SKM-1 treated with dmso at 0.1 percent for 144 hours (cell line): ENCODE measurements around the gene SLC25A29.

Source experiments
- DNase-seq: peaks from one replicate; lab custom pipeline; 2025; ENCODE audit not compliant: unreplicated experiment; lab: John Stamatoyannopoulos, UW

Gene SLC25A29

DNA sequence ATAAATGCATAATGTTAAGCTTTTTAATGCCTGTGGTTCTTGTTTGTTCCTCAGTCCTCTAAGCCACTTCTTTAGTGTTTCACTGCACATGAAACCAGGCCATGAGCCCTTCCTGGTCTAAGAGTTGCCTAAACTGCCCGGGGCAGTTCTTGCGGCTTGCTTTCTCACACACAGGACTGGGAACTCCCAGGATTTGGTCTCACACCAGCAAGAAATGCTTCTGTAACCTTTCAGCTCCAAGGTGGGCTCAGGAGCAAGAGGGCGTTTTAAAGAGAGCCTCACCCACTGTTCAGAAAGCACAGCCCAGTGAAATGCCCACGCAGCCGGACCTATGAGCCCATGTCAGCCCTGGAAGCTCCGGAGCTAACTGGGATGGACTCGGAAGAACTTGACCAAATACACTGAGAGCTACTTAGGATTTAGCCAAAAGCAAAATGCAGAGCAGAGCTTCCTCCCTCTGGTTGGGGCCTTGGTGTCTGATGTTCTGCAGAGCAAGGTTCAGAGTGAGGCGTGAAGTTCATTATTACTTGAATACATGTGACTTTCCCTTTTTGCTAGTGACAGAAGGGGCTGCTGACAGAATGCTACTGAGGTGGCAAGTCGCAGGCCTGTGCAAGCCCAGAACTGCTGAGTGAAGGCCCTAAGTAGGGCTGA, 23.4 kb downstream of the SLC25A29 start:
- DNase-seq, result no peak

GRCh38 chr14:100282083-100282350, 24.2 kb downstream of the SLC25A29 start:
- no peak for DNase-seq

DNA sequence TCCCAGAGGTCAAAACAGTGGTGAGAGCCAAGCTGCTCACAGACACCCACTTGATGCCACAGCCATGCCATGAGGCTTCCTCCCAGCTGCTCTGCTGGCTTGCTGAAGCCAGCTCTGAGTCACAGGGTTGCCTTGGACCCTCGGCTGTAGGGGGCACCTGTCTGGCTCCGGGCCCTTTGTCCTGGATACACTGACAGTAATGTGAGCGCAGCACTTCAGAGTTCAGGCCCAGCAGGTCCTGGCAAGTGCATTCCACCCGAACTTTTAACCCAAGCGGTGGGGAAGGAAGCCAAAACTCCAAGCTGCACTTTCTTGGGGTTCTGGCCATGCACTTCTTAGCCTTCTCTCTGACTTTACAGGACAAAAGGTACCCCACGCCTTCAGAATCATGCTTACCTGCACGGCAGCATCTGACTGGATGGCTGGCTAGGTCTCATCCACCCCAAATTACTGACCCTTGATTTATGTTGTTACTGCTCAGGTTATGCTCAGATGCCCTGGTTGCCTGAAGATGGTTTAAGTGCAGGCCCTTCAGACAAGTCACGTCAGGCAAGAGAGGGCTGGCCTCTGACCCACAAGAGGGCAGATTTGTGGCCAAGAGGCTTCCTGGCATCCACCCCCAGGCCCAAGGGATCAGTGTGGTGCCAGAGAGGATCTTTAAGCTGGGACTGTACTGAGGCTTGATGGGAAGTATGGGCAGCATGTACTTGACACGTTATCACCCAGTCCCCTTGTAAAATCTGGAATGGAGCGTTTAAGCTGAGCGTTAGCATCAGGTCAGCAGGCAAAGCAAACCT, 24.8 kb downstream of the SLC25A29 start:
- no peak for DNase-seq

- DNase-seq, result no peak
These were observed 26.7 kb downstream of the SLC25A29 start for GRCh38 chr14:100279563-100279962.

GRCh38 chr14:100279133-100279532, 27.1 kb downstream of the SLC25A29 start:
- DNase-seq, result no peak

GRCh38 chr14:100278702-100279101, 27.5 kb downstream of the SLC25A29 start:
- DNase-seq, result no peak

- no peak for DNase-seq
These were observed 31.0 kb downstream of the SLC25A29 start for GRCh38 chr14:100275214-100275613.

DNA sequence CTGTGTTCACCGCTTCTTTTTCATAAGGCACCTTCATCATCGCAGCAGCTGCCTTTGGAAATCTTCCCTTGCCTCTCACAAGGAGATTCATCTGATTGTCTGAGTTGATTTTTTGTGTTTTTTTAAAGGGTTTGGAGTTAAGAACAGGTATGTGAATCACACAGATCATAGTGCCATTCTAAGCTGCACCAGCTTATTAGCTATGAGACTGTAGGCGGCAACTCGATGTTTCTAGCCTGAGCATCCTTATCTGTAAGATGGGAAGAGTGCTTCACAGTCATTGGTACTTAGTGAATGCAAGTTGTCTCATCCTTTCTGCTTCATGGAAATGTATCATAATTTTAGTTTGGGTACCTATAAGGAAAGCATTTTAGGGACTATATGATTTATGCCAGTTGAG, 32.0 kb downstream of the SLC25A29 start:
- no peak for DNase-seq

DNA sequence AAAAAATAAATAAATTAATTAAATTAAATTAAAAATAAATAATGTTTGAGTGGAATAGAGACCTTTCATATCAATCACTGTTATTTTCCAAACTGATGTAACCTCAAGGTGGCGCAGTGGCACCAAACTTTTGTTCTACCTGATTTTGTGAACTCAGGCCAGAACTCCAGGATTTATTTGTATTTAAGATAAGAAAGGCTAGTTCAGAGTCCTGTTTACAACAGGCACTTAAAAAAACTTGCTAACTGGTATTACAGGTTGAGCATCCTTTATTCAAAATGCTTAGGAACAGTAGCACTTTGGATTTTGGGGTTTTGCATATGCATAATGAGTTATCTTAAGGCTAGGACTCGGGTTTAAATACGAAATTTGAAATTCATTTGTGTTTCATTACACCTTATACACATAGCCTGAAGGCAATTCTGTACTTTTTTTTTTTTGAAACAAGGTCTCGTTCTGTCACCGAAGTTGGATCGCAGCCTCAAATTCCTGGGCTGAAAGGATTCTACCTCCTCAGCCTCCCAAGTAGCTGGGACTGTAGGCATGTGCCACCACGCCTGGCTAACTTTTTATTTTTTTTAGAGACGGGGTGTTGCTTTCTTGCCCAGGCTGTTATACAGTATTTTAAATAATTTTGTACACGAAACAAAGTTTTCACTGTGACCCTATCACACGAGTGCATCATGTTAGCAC, 34.9 kb downstream of the SLC25A29 start:
- DNase-seq, result no peak

DNA sequence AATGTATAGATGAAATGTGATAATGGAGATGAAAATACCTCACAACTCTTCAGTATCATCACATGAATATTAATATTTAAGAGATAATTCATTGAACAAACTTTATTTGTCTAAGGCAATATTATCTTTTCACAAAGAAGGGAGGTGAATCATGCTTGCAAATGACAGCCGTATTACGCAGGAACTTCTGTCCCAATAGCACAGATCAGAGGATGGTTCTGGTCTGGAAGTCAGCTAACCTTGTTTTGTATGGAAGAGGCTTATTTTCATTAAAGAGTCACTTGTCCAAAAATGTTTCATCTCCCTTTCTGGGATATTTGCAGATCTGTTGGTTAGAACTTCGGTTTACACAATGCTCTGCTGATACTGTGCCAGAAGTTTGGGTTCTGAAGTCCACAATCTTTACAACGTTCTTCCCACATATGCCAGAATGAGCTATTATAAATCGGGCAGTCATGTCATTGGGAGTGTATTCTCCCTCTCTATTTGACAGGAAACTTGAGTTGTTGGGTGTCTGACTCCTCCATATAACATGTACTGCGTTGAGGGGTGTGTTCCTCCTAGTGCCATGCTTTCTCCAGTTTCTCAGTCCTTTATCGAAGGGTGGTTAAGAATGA, 37.5 kb downstream of the SLC25A29 start:
- no peak for DNase-seq

DNA sequence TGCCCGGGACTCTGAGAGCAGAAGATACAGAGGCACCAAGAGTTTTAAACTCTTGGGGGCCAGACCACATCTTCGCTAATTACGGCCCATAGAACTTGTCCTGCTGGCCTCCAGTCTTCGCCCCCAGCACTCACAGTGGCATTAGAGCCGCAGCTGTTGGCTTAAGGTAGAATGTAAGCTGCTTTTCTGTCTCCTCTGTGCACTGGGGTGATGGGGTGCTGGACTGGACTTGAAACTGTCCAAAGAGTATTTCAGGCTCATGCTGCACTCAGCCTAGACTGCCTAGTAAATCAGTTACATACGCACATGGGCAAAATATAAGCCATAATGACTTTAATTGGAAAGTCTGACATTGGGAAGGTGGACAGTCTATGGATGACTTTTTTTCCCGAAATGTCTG, 38.3 kb downstream of the SLC25A29 start:
- DNase-seq, result no peak

DNA sequence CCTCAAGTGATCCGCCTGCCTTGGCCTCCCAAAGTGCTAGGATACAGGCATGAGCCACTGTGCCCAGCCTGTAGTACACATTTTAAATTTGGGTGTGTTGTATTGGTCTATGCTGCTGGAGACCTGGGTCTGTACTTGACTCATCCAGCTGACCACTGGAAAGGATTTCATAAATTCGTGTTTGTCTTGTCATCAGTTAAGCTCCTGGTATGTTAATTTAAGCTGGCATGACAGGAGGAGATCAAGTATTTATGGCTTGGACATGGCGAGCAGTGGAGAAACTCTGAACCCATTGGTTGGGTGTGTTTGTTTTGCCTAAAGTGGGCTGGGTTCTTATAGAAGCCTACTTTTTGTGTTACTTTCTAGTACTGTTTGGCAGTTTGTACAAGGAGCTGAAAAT, 43.1 kb downstream of the SLC25A29 start:
- DNase-seq, result no peak

- no peak for DNase-seq
These were observed 43.7 kb downstream of the SLC25A29 start for GRCh38 chr14:100262545-100262944.

GRCh38 chr14:100261621-100262020, 44.6 kb downstream of the SLC25A29 start:
- no peak for DNase-seq

GRCh38 chr14:100256339-100256895, 49.8 kb downstream of the SLC25A29 start:
- no peak for DNase-seq

- DNase-seq, result no peak
These were observed 53.6 kb downstream of the SLC25A29 start for GRCh38 chr14:100252684-100253083.

GRCh38 chr14:100250732-100251465, 55.3 kb downstream of the SLC25A29 start:
- no peak for DNase-seq

GRCh38 chr14:100246809-100247428, 59.3 kb downstream of the SLC25A29 start:
- no peak for DNase-seq

GRCh38 chr14:100243020-100243419, 63.2 kb downstream of the SLC25A29 start:
- no peak for DNase-seq

GRCh38 chr14:100241279-100241678, 65.0 kb downstream of the SLC25A29 start:
- no peak for DNase-seq
